ENCODE data around the gene BRD1. TPM values are rescaled to one million over a fixed set of nuclear protein-coding genes. Genes with fewer than 3 reads are reported as not detected.

BRD1 gene
- polyA plus RNA-seq, 3 donors = 0.61 to 13.8 (median 0.86) TPM

GRCh38 chr22:49738566-49738965 is 89.1 kb downstream of the BRD1 start:
- Histone ChIP-seq H3K9me3 (replicated peaks in 1 of 2; ENCODE audit: control insufficient read depth in 1 of 2, insufficient read depth in 1 of 2, low read length in 2 of 2) (peaks cover 10 to 21% of the 10 kb centered on the region in 2 donors), H2AFZ (ENCODE audit: insufficient read depth, low read depth, low read length, poor library complexity, severe bottlenecking) (no peak overlapping the region), H3K27me3 (ENCODE audit: control insufficient read depth in 2 of 2, insufficient read depth in 2 of 2, low read length in 2 of 2) (peaks cover 0 to 2% of the 10 kb centered on the region in 2 donors), H4K20me1 (ENCODE audit: insufficient read depth, low read length) (no peaks in the 10 kb centered on the region), H3K4me3 (replicated peaks in 1 of 3; ENCODE audit: low read depth in 2 of 3, low read length in 3 of 3) (no peak overlapping the region), H3K27ac (ENCODE audit: low read depth in 1 of 2, low read length in 2 of 2) (no peak overlapping the region), H3K4me2 (replicated peaks; ENCODE audit: extremely low read depth, low read length, poor library complexity, severe bottlenecking) (no peak overlapping the region), H3K79me2 (ENCODE audit: insufficient read depth, low read length) (no peaks in the 10 kb centered on the region), H3K9ac (ENCODE audit: insufficient read depth, low read length, poor library complexity, severe bottlenecking) (no peak overlapping the region), H3K4me1 (ENCODE audit: control insufficient read depth in 1 of 2, insufficient read depth in 2 of 2, low read length in 2 of 2) (no peaks in the 10 kb centered on the region), H3K36me3 (replicated peaks in 1 of 2; ENCODE audit: control insufficient read depth in 1 of 2, insufficient read depth in 2 of 2, low read length in 2 of 2) (no peaks in the 10 kb centered on the region)
- peaks cover 13 to 37% (median 26%) of the 10 kb centered on the region in 7 donors for H3K9me3 Mint-ChIP-seq
- intact Hi-C loops (cut with micrococcal nuclease) = no loop called here
- no peaks in the 10 kb centered on the region for H3K36me3 Mint-ChIP-seq
- H3K4me3 Mint-ChIP-seq = no peak overlapping the region
- 100% methylated on average over 5 of the region's 8 CpGs for WGBS (ENCODE audit: insufficient coverage)
- H3K27ac Mint-ChIP-seq = no peak overlapping the region
- peaks cover 3 to 6% (median 4%) of the 10 kb centered on the region in 3 donors for H3K27me3 Mint-ChIP-seq (ENCODE audit: low read depth in 3 of 3)
- DNase-seq = no peak
- TF ChIP-seq CTCF (IDR thresholded peaks at IDR 0.05) = no peak
- H3K4me1 Mint-ChIP-seq = no peaks in the 10 kb centered on the region

- H3K4me2 ChIP-seq (replicated peaks; ENCODE audit: extremely low read depth, low read length, poor library complexity, severe bottlenecking) = no peak overlapping the region
- H4K20me1 ChIP-seq (ENCODE audit: insufficient read depth, low read length) = no peaks in the 10 kb centered on the region
- DNase-seq = no peak
- peaks cover 0 to 5% of the 10 kb centered on the region in 2 donors for H3K27me3 ChIP-seq (ENCODE audit: control insufficient read depth in 2 of 2, insufficient read depth in 2 of 2, low read length in 2 of 2)
- H3K36me3 ChIP-seq (replicated peaks in 1 of 2; ENCODE audit: control insufficient read depth in 1 of 2, insufficient read depth in 2 of 2, low read length in 2 of 2) = no peaks in the 10 kb centered on the region
- WGBS (ENCODE audit: insufficient coverage) = 97% methylated on average over 7 of the region's 12 CpGs
- no peak for TF ChIP-seq CTCF (IDR thresholded peaks at IDR 0.05)
- H3K4me3 ChIP-seq (replicated peaks in 1 of 3; ENCODE audit: low read depth in 2 of 3, low read length in 3 of 3) = no peak overlapping the region
- Mint-ChIP-seq H3K9me3 (peaks cover 12 to 36% (median 26%) of the 10 kb centered on the region in 7 donors), H3K4me1 (no peaks in the 10 kb centered on the region), H3K27me3 (ENCODE audit: low read depth in 3 of 3) (peaks cover 4 to 9% (median 5%) of the 10 kb centered on the region in 3 donors), H3K36me3 (no peaks in the 10 kb centered on the region), H3K4me3 (no peak overlapping the region), H3K27ac (no peak overlapping the region)
- H3K79me2 ChIP-seq (ENCODE audit: insufficient read depth, low read length) = no peaks in the 10 kb centered on the region
- H3K4me1 ChIP-seq (ENCODE audit: control insufficient read depth in 1 of 2, insufficient read depth in 2 of 2, low read length in 2 of 2) = no peaks in the 10 kb centered on the region
- peaks cover 10 to 21% of the 10 kb centered on the region in 2 donors for H3K9me3 ChIP-seq (replicated peaks in 1 of 2; ENCODE audit: control insufficient read depth in 1 of 2, insufficient read depth in 1 of 2, low read length in 2 of 2)
- H2AFZ ChIP-seq (ENCODE audit: insufficient read depth, low read depth, low read length, poor library complexity, severe bottlenecking) = no peak overlapping the region
- no peak overlapping the region for H3K9ac ChIP-seq (ENCODE audit: insufficient read depth, low read length, poor library complexity, severe bottlenecking)
- no peak overlapping the region for H3K27ac ChIP-seq (ENCODE audit: low read depth in 1 of 2, low read length in 2 of 2)
- intact Hi-C loops (cut with micrococcal nuclease) = no loop called here
Observed at GRCh38 chr22:49738006-49738405, 89.7 kb downstream of the BRD1 start.

Data from CD14-positive monocyte (primary cell).